Hypothalamus (tissue), 51 donors: ENCODE results near the gene FNIP2.
"Not testable (repeated sequence)": the region's sequence is repeated elsewhere in the genome, so short reads cannot be mapped to it uniquely, and the experiment has no call there.

Source experiments
- DNase-seq, 51 donors: peaks; one replicate each; lab custom pipeline; 2025; lab: John Stamatoyannopoulos, UW

The FNIP2 gene

GRCh38 chr4:158941895-158942294 lies 173.1 kb downstream of the FNIP2 start:
- no peak for DNase-seq

GRCh38 chr4:158945529-158946108 lies 176.8 kb downstream of the FNIP2 start:
- DNase-seq = no peak

GRCh38 chr4:158946825-158947224 lies 178.0 kb downstream of the FNIP2 start:
- no peak for DNase-seq

- DNase-seq = no peak
These were observed 179.2 kb downstream of the FNIP2 start for GRCh38 chr4:158948071-158948470.

GRCh38 chr4:158949099-158949498 lies 180.3 kb downstream of the FNIP2 start:
- DNase-seq = no peak

GRCh38 chr4:158952221-158952774 lies 183.5 kb downstream of the FNIP2 start:
- DNase-seq = not testable (repeated sequence)

- DNase-seq = not testable (repeated sequence)
These were observed 187.5 kb downstream of the FNIP2 start for GRCh38 chr4:158956345-158956744.

- DNase-seq = not testable (repeated sequence)
These were observed 188.1 kb downstream of the FNIP2 start for GRCh38 chr4:158956918-158957317.
